RWPE1 (cell line): ENCODE data around the gene ZNF710.

Source experiments
- CTCF ChIA-PET: fragments of 350-600 bp; sonication (Branson Sonifier 250); formaldehyde crosslinking; extraction: SDS; loops from one replicate; lab custom pipeline; 2021; lab: Yijun Ruan, JAX
- POLR2A ChIA-PET: fragments of 400-600 bp; formaldehyde crosslinking; extraction: SDS; loops from one replicate; lab custom pipeline; 2020; ENCODE audit warnings: antibody characterized with exemption; ENCODE audit not compliant: low non-redundant PET; lab: Yijun Ruan, JAX
- DNase-seq: peaks from one replicate; pipeline ENCODE4 v3.0.0; 2012; ENCODE audit warnings: low spot score
- H3K27ac ChIP-seq: fragments of 450-650 bp; 2 replicates; pipeline ENCODE4 v1.5.1; 2017
- TF ChIP-seq, protein P1 (sequence below): fragments of 450-650 bp; conservative IDR thresholded peaks from 2 replicates; pipeline ENCODE4 v1.5.1; 2017; ENCODE audit warnings: low read depth, mild to moderate bottlenecking

The ZNF710 gene

GRCh38 chr15:90013503-90013937 is 12.4 kb downstream of the ZNF710 start:
- no peak overlapping the region for H3K27ac ChIP-seq
- DNase-seq = no peak
- TF ChIP-seq, protein P1, sequence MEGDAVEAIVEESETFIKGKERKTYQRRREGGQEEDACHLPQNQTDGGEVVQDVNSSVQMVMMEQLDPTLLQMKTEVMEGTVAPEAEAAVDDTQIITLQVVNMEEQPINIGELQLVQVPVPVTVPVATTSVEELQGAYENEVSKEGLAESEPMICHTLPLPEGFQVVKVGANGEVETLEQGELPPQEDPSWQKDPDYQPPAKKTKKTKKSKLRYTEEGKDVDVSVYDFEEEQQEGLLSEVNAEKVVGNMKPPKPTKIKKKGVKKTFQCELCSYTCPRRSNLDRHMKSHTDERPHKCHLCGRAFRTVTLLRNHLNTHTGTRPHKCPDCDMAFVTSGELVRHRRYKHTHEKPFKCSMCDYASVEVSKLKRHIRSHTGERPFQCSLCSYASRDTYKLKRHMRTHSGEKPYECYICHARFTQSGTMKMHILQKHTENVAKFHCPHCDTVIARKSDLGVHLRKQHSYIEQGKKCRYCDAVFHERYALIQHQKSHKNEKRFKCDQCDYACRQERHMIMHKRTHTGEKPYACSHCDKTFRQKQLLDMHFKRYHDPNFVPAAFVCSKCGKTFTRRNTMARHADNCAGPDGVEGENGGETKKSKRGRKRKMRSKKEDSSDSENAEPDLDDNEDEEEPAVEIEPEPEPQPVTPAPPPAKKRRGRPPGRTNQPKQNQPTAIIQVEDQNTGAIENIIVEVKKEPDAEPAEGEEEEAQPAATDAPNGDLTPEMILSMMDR = no peak
- ChIA-PET CTCF (interaction anchor here (0.7 kb wide), 1 partner anchor 49 kb away, joined by 3 read pairs; no protein-coding TSS in a partner anchor), POLR2A (no interaction called here)

- DNase-seq = no peak
- H3K27ac ChIP-seq = peak overlapping the region; percentile 69
- TF ChIP-seq, protein P1 = no peak
- CTCF ChIA-PET = interaction anchor here (1.2 kb wide), 1 partner anchor 60 kb away, joined by 4 read pairs; no protein-coding TSS in a partner anchor
- POLR2A ChIA-PET = no interaction called here
These were observed 14.2 kb downstream of the ZNF710 start for GRCh38 chr15:90015294-90015693.

DNA sequence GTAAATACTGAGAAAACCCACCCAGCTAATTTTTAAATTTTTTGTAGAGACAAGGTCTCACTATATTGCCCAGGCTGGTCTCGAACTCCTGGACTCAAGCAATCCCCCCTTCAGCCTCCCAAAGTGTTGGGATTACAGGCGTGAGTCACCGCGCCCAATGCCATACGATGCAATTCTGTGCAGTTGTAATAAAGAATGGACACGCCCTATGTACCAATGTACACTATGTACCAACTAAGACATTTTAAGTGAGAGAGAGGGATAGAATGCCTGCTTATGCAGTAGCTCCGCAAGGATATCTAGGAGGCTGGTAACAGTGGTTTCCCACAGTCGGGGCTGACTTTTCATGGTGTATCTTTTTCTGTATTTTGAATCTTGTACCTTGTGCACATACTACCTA is 14.6 kb downstream of the ZNF710 start:
- POLR2A ChIA-PET = no interaction called here
- DNase-seq = peak; percentile 78
- CTCF ChIA-PET = interaction anchor here (1.2 kb wide), 1 partner anchor 60 kb away, joined by 4 read pairs; no protein-coding TSS in a partner anchor
- TF ChIP-seq, protein P1 = no peak
- peak overlapping the region; percentile 69 for H3K27ac ChIP-seq

DNA sequence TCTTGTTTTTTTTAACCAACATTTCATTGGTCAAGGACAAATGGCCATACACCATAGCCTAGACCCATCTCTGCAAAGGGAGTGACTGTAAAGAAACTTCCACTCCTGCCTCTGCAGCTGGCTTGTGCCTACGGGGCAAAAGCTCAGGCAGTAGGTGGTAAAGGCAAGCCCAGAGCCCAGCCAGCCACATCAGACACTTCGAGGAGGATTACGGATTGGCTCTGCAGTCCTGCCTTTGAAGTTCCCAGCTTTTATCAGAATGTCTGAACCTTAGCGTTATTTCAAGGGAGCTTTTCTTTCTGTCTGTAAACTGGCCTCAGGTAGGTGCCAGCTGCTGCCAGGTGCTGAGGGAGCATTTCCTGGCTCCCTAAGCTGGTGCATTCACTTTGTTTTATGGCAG is 15.6 kb downstream of the ZNF710 start:
- no peak for DNase-seq
- H3K27ac ChIP-seq = peak overlapping the region; percentile 69
- ChIA-PET POLR2A (no interaction called here), CTCF (no interaction called here)
- TF ChIP-seq, protein P1 = no peak

GRCh38 chr15:90018216-90018831 is 17.2 kb downstream of the ZNF710 start:
- CTCF ChIA-PET = interaction anchor here (0.6 kb wide), 1 partner anchor 353 kb away, joined by 3 read pairs; no protein-coding TSS in a partner anchor
- peak overlapping the region; percentile 31 for H3K27ac ChIP-seq
- POLR2A ChIA-PET = interaction anchor here (0.6 to 1.0 kb wide), 2 partner anchors 13 to 32 kb away, joined by 3 to 4 read pairs; no protein-coding TSS in a partner anchor
- no peak for DNase-seq
- TF ChIP-seq, protein P1 = no peak

GRCh38 chr15:90019611-90020010 is 18.5 kb downstream of the ZNF710 start:
- POLR2A ChIA-PET = no interaction called here
- DNase-seq = no peak
- H3K27ac ChIP-seq = peak overlapping the region; percentile 19
- CTCF ChIA-PET = no interaction called here
- TF ChIP-seq, protein P1 = no peak
